D721Med (cell line): Measurements from ENCODE around the gene TSPEAR.
"Not testable (repeated sequence)": the region's sequence is repeated elsewhere in the genome, so short reads cannot be mapped to it uniquely, and the experiment has no call there.

Experiments used
- DNase-seq: peaks from one replicate; pipeline ENCODE4 v3.0.0; 2011; ENCODE audit warnings: low spot score; ENCODE audit not compliant: insufficient read length
- FAIRE-seq: peaks from 2 replicates; lab custom pipeline; 2011; peaks lifted over from hg19 to GRCh38; lab: Jason Lieb, UNC
- TF ChIP-seq, protein P1 (sequence below): IDR thresholded peaks from 2 replicates; pipeline ENCODE4 v1.5.1; 2012; ENCODE audit warnings: mild to moderate bottlenecking, control low read depth; ENCODE audit not compliant: insufficient read depth; ENCODE audit errors: missing control alignments

Gene TSPEAR

DNA sequence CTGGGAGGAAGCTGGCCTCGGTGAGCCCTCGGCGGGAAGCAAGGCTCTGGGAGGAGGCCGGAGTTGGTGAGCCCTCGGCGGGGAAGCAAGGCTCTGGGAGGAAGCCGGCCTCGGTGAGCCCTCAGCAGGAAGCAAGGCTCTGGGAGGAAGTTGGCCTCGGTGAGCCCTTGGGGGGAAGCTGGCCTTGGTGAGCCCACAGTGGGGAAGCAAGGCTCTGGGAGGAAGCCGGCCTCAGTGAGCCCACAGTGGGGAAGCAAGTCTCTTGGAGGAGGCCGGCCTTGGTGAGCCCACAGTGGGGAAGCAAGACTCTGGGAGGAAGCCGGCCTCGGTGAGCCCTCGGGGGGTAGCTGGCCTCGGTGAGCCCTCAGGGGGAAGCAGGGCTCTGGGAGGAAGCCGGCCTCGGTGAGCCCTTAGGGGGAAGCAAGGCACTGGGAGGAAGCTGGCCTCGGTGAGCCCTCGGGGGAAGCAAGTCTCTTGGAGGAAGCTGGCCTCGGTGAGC lies 207.4 kb downstream of the TSPEAR start:
- TF ChIP-seq, protein P1, sequence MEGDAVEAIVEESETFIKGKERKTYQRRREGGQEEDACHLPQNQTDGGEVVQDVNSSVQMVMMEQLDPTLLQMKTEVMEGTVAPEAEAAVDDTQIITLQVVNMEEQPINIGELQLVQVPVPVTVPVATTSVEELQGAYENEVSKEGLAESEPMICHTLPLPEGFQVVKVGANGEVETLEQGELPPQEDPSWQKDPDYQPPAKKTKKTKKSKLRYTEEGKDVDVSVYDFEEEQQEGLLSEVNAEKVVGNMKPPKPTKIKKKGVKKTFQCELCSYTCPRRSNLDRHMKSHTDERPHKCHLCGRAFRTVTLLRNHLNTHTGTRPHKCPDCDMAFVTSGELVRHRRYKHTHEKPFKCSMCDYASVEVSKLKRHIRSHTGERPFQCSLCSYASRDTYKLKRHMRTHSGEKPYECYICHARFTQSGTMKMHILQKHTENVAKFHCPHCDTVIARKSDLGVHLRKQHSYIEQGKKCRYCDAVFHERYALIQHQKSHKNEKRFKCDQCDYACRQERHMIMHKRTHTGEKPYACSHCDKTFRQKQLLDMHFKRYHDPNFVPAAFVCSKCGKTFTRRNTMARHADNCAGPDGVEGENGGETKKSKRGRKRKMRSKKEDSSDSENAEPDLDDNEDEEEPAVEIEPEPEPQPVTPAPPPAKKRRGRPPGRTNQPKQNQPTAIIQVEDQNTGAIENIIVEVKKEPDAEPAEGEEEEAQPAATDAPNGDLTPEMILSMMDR, result no peak
- DNase-seq, result no peak
- FAIRE-seq, result no peak

DNA sequence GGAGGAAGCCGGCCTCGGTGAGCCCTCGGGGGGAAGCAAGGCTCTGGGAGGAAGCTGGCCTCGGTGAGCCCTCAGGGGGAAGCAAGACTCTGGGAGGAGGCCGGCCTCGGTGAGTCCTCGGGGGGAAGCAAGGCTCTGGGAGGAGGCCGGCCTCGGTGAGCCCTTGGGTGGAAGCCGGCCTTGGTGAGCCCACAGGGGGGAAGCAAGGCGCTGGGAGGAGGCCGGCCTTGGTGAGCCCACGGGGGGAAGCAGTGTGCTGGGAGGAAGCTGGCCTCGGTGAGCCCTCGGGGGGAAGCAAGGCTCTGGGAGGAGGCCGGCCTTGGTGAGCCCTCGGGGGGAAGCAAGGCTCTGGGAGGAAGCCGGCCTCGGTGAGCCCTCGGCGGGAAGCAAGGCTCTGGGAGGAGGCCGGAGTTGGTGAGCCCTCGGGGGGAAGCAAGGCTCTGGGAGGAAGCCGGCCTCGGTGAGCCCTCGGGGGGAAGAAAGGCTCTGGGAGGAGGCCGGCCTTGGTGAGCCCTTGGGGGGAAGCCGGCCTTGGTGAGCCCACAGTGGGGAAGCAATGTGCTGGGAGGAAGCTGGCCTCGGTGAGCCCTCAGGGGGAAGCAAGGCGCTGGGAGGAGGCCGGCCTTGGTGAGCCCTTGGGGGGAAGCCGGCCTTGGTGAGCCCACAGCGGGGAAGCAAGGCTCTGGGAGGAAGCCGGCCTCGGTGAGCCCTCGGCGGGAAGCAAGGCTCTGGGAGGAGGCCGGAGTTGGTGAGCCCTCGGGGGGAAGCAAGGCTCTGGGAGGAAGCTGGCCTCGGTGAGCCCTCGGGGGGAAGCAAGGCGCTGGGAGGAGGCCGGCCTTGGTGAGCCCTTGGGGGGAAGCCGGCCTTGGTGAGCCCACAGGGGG lies 208.1 kb downstream of the TSPEAR start:
- not testable (repeated sequence) for FAIRE-seq, DNase-seq

DNA sequence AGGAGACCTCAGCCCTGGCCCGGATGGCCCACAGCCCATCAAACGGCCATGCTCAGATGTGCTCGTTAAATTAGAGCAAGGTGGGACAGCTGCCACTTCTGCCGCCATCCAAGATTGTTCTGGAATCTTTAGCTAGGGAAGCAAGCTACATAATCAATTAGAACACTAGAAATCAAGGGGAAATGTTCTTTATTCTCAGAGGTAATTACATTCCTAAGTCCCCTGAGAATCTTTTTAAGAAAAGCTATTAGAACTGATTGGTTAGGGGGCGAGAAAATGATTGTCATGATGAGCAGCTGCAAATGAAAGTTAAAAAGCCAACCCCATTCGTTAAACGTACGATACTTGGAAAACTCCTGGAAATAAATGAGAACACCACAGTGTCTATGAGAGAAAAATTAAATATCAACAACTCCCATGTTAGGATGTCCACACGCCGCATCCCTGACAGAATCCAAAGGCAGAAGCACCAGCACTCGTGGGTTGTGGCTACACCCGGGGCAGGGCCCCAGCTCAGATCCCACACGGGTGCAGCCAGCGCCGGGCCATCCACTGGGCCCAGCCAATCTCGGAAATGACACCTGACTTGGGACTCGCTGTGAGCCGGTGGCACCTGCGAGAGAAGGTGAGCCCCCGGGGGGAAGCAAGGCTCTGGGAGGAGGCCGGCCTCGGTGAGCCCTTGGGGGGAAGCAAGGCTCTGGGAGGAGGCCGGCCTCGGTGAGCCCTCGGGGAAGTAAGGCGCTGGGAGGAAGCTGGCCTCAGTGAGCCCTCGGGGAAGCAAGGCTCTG lies 209.0 kb downstream of the TSPEAR start:
- no peak for DNase-seq
- TF ChIP-seq, protein P1, result no peak
- no peak for FAIRE-seq

DNA sequence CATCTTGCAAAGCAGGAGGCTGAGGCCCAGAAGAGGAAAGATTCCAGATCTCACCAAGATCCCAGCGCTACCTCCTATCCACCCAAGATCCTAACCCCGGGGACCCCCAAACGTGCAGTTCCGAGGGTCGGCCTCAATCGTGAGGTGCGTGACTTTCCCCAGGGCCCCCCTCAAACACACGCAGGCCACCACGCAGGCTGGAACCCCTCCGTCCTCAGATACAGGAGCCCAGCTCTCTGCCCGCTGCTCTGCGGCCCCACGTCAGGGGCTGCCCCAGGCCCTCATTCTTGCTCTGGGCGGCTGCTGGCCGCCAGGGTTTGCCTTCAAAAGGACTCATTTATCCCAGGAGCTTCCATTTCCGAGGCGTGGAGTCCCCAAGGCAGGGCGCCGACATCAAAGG lies 211.3 kb downstream of the TSPEAR start:
- DNase-seq, result no peak
- TF ChIP-seq, protein P1, result no peak
- no peak for FAIRE-seq

DNA sequence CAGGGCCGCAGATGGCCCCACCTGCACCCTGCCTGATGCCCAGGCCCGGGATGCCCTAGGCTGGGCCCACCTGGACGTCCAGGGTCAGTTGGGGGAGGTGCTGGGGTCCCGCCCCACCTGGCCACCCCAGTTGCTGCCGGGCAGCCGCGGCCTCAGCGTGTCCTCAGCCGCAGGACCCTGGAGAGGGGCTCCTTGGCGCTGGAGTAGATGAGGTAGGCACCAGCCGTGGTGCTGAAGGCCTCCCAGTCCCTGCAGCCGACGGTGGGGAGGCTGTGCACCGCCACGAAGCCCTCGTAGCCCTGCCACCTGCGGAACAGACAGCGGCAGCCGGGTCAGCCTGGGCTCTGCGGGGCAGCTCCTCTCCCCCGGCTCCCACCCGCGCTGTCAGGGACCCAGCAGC lies 211.7 kb downstream of the TSPEAR start:
- TF ChIP-seq, protein P1, result no peak
- DNase-seq, result no peak
- no peak for FAIRE-seq

DNA sequence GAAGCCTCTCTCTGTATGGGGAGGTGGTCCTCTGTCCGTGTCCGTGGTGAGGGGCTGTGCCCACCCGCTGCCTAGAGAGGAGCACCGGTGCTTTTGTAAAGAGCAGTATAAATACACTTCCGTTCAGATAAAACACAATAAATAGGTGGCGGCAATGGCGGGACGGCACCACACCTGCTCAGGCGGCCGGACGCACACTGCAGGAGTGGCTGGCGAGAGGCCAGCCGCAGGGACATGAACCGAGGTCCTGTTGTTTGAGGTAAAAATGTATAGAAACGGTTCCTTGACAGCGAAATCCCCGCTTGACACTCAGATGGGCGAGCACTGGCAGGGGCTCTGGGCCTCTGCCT lies 212.2 kb downstream of the TSPEAR start:
- no peak for FAIRE-seq
- DNase-seq, result no peak
- TF ChIP-seq, protein P1, result no peak

DNA sequence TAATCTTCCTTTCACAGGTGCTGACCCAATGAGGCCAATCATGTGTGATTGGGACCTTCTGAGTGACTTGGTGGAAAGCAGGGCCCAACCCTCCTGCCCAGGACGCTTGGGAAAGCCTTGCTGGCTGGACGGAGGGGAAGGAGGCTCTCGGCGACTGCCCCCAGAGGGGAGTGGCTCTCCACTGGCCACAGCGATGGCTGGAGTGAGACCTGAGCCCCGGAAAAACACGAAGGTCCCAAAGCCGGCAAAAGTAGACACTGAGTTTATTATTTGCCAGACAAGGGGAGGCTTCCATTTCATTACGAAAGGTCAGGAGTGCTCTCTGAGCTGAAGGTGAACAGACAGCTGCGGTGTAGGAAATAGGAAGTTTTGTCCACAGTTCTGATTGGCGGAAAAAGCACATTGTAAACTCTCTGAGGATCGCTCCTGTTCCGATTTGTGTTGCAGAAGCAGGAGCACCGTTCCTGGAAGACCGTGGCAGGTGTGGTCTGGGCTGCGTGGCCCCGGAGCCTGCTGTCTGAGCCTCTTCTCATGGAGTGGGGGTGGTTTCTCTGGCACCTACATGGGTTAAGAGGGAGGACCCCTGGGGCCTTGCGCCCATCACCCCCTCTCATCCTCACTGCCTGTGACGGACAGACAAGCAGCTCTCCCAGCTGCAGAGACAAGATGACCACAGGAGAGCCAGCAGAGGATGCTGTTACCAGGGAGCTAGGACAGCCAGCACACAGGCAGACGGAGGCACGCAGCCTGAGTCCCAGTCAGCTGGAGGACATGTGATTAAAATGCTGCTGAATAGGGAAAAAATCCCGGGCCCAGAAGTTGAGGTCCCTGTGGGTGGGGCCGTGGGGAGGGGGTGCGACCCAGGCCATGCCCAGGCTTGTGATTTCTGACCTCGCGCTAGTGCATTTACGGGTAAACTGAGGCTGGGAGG lies 212.8 kb downstream of the TSPEAR start:
- DNase-seq, result no peak
- FAIRE-seq, result no peak
- TF ChIP-seq, protein P1, result no peak
